ENCODE measurements around the gene ARSD. TPM values are rescaled to one million over a fixed set of nuclear protein-coding genes. Genes with fewer than 3 reads are reported as not detected.

Gene ARSD
- total RNA-seq, 2 experiments from 2014 or later = 0.44 to 1.2 TPM

GRCh38 chrX:2879670-2880069 lies 49.5 kb downstream of the ARSD start:
- ChIA-PET POLR2A (no interaction called here), CTCF (no interaction called here)
- no peak overlapping the region for H3K4me3 ChIP-seq (ENCODE audit: low read length)
- no peaks in the 10 kb centered on the region for H3K36me3 ChIP-seq (ENCODE audit: insufficient read depth, low read length)
- H3K4me1 ChIP-seq (ENCODE audit: insufficient read depth, low read length) = no peaks in the 10 kb centered on the region
- no peaks in the 10 kb centered on the region for H3K9me3 ChIP-seq (ENCODE audit: control insufficient read depth in 1 of 2, insufficient read depth in 1 of 2, low read length in 2 of 2)
- ATAC-seq (ENCODE audit: poor library complexity) = no peak
- H3K27ac ChIP-seq (ENCODE audit: low read depth in 1 of 2, low read length in 2 of 2) = no peak overlapping the region
- Mint-ChIP-seq H3K36me3 (ENCODE audit: low read depth) (no peaks in the 10 kb centered on the region), H3K27me3 (peaks cover 6% of the 10 kb centered on the region), H3K9me3 (no peaks in the 10 kb centered on the region), H3K27ac (no peak overlapping the region), H3K4me1 (ENCODE audit: low read depth) (no peaks in the 10 kb centered on the region), H3K4me3 (no peak overlapping the region)
- no peak for DNase-seq
- no peaks in the 10 kb centered on the region for H3K27me3 ChIP-seq (ENCODE audit: control insufficient read depth in 1 of 2, insufficient read depth in 2 of 2, low read length in 2 of 2)
- no peak for TF ChIP-seq CTCF (IDR thresholded peaks at IDR 0.05)
- intact Hi-C loops (cut with DNase I, micrococcal nuclease) = no loop called here

- no peaks in the 10 kb centered on the region for H3K4me1 ChIP-seq (ENCODE audit: insufficient read depth, low read length)
- H3K36me3 ChIP-seq (ENCODE audit: insufficient read depth, low read length) = no peaks in the 10 kb centered on the region
- no peaks in the 10 kb centered on the region for H3K9me3 Mint-ChIP-seq
- peaks cover 7% of the 10 kb centered on the region for H3K27me3 Mint-ChIP-seq
- no peaks in the 10 kb centered on the region for H3K36me3 Mint-ChIP-seq (ENCODE audit: low read depth)
- no peak overlapping the region for H3K27ac ChIP-seq (ENCODE audit: low read depth in 1 of 2, low read length in 2 of 2)
- no peak overlapping the region for H3K27ac Mint-ChIP-seq
- ChIA-PET POLR2A (no interaction called here), CTCF (no interaction called here)
- no peak for DNase-seq
- H3K4me3 Mint-ChIP-seq = no peak overlapping the region
- TF ChIP-seq CTCF (IDR thresholded peaks at IDR 0.05) = no peak
- ATAC-seq (ENCODE audit: poor library complexity) = no peak
- intact Hi-C loops (cut with DNase I, micrococcal nuclease) = no loop called here
- H3K4me3 ChIP-seq (ENCODE audit: low read length) = no peak overlapping the region
- H3K4me1 Mint-ChIP-seq (ENCODE audit: low read depth) = no peaks in the 10 kb centered on the region
- H3K9me3 ChIP-seq (ENCODE audit: control insufficient read depth in 1 of 2, insufficient read depth in 1 of 2, low read length in 2 of 2) = no peaks in the 10 kb centered on the region
- H3K27me3 ChIP-seq (ENCODE audit: control insufficient read depth in 1 of 2, insufficient read depth in 2 of 2, low read length in 2 of 2) = no peaks in the 10 kb centered on the region
Measured at GRCh38 chrX:2878563-2878962, 50.6 kb downstream of the ARSD start.

GRCh38 chrX:2875798-2876399 lies 53.2 kb downstream of the ARSD start:
- CTCF ChIA-PET = interaction anchor here (0.7 kb wide), 1 partner anchor 23 kb away, joined by 6 read pairs; no protein-coding TSS in a partner anchor
- DNase-seq = no peak

More at GRCh38 chrX:2875798-2876399, 53.2 kb downstream of the ARSD start:
- Histone ChIP-seq H3K27ac (ENCODE audit: low read depth in 1 of 2, low read length in 2 of 2) (no peak overlapping the region), H3K4me1 (ENCODE audit: insufficient read depth, low read length) (no peaks in the 10 kb centered on the region), H3K27me3 (ENCODE audit: control insufficient read depth in 1 of 2, insufficient read depth in 2 of 2, low read length in 2 of 2) (no peaks in the 10 kb centered on the region), H3K9me3 (ENCODE audit: control insufficient read depth in 1 of 2, insufficient read depth in 1 of 2, low read length in 2 of 2) (no peaks in the 10 kb centered on the region), H3K4me3 (ENCODE audit: low read length) (no peak overlapping the region), H3K36me3 (ENCODE audit: insufficient read depth, low read length) (no peaks in the 10 kb centered on the region)
- intact Hi-C loops (cut with DNase I, micrococcal nuclease) = no loop called here
- POLR2A ChIA-PET = interaction anchor here (0.8 kb wide), 1 partner anchor 159 kb away, joined by 3 read pairs; no protein-coding TSS in a partner anchor
- Mint-ChIP-seq H3K27me3 (peaks cover 4% of the 10 kb centered on the region), H3K4me1 (ENCODE audit: low read depth) (no peaks in the 10 kb centered on the region), H3K27ac (no peak overlapping the region), H3K4me3 (no peak overlapping the region), H3K9me3 (no peaks in the 10 kb centered on the region), H3K36me3 (ENCODE audit: low read depth) (no peaks in the 10 kb centered on the region)
- ATAC-seq (ENCODE audit: poor library complexity) = no peak
- TF ChIP-seq CTCF (IDR thresholded peaks at IDR 0.05) = peak; percentile 18

Measured in CD4-positive, alpha-beta T cell (primary cell).